ENCODE measurements around the gene ALDH3A1. TPM values are rescaled to one million over a fixed set of nuclear protein-coding genes. Genes with fewer than 3 reads are reported as not detected.
A peak's percentile ranks its signal among the peaks of the same experiment; 100 is the strongest.

ALDH3A1 gene
- polyA plus RNA-seq, 2 of the 4 experiments (the other 2 are of a cell fraction): 959 to 1,190 TPM

DNA sequence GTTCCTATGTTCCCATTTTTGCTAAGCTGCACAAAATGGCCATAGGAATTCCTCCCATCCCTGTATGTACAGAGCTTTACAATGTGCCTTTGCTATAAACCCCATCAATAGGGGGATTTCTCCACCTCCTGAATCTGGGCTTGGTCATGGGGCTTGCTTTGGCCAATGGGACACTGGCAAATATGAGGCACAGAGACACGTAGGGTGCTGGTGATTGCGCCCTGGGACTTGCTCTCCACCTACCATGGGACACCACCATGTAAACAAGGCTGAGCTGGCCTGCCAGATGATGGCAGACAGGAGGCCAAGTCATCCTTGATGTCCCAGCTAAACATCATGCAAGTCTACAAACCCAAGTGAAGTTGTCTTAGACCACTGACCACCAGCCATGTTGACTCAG, 15.3 kb upstream of the ALDH3A1 start:
- FAIRE-seq: no peak
- DNase-seq (ENCODE audit: low read depth in 1 of 2, low spot score in 1 of 2): no peak
- Histone ChIP-seq H3K4me1 (peaks cover 10% of the 10 kb centered on the region), H3K27ac (peak overlapping the region in 1 of 2 experiments; percentile 98; a peak in 3 of 6 replicates), H3K4me3 (no peak overlapping the region), H3K9me3 (no peaks in the 10 kb centered on the region), H3K4me2 (no peak overlapping the region)
- WGBS (ENCODE audit: missing lambda C conversion rate): 100% methylated on average over 2 of the region's 2 CpGs
- CTCF ChIA-PET: interaction anchor here (1.0 to 22.4 kb wide), 38 partner anchors 9 to 409 kb away, joined by 3 to 681 read pairs (median 7); partner anchors contain the start of genes ALDH3A1, ALDH3A2, B9D1 and SLC47A2
- TF ChIP-seq EHMT2 (IDR thresholded peaks at IDR 0.05; ENCODE audit: low read depth): no peak
- no peak for TF ChIP-seq RCOR1 (IDR thresholded peaks at IDR 0.05; ENCODE audit: low read depth, low read length)
- TF ChIP-seq EP300 (IDR thresholded peaks at IDR 0.05): no peak
- TF ChIP-seq TFCP2L1 (CRISPR knock-in tag; IDR thresholded peaks at IDR 0.05): no peak
- TF ChIP-seq TP53 (CRISPR knock-in tag; IDR thresholded peaks at IDR 0.05): no peak
- no peak for TF ChIP-seq JUN (IDR thresholded peaks at IDR 0.05)
- ATAC-seq: no peak
- POLR2A ChIA-PET: interaction anchor here (0.5 to 3.5 kb wide), 7 partner anchors 10 to 396 kb away, joined by 4 to 30 read pairs (median 21); partner anchors contain the start of genes ALDH3A1, ALDH3A2 and MAPK7

- CTCF ChIA-PET: interaction anchor here (0.5 to 22.4 kb wide), 78 partner anchors 9 to 489 kb away, joined by 3 to 681 read pairs (median 5); partner anchors contain the start of genes ALDH3A1, ALDH3A2, B9D1 and MAPK7
Observed at GRCh38 chr17:19762515-19762961, 14.4 kb upstream of the ALDH3A1 start.

More at GRCh38 chr17:19762515-19762961, 14.4 kb upstream of the ALDH3A1 start:
- POLR2A ChIA-PET: interaction anchor here (0.6 to 3.5 kb wide), 12 partner anchors 10 to 400 kb away, joined by 3 to 30 read pairs (median 7); partner anchors contain the start of genes ALDH3A1, ALDH3A2, B9D1 and MAPK7
- DNase-seq (ENCODE audit: low read depth in 1 of 2, low spot score in 1 of 2) (peak; percentile 84 to 97), FAIRE-seq (peak; percentile 49), ATAC-seq (peak; percentile 85 to 90)
- peaks cover 10% of the 10 kb centered on the region for H3K4me1 ChIP-seq
- peak overlapping the region; percentile 75 to 98 for H3K27ac ChIP-seq
- 17% methylated on average over 15 of the region's 15 CpGs for WGBS (ENCODE audit: missing lambda C conversion rate)
- H3K4me3 ChIP-seq: no peak overlapping the region
- peak overlapping the region; percentile 64 for H3K4me2 ChIP-seq
- H3K9me3 ChIP-seq: no peaks in the 10 kb centered on the region
- peak; percentile 86 to 91 for TF ChIP-seq RAD21 (conservative IDR thresholded peaks at IDR 0.05 in 1 of 2, IDR thresholded peaks at IDR 0.05 in 1 of 2)
- no peak for TF ChIP-seq ZFP36 (IDR thresholded peaks at IDR 0.05; ENCODE audit: borderline replicate concordance, partially characterized antibody)
- peak; percentile 91 for TF ChIP-seq CTCF (IDR thresholded peaks at IDR 0.05)
- TF ChIP-seq MAX (IDR thresholded peaks at IDR 0.05): peak; percentile 59
- TF ChIP-seq, protein P1, sequence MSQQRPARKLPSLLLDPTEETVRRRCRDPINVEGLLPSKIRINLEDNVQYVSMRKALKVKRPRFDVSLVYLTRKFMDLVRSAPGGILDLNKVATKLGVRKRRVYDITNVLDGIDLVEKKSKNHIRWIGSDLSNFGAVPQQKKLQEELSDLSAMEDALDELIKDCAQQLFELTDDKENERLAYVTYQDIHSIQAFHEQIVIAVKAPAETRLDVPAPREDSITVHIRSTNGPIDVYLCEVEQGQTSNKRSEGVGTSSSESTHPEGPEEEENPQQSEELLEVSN (IDR thresholded peaks at IDR 0.05; ENCODE audit: borderline replicate concordance, low read depth): no peak
- TF ChIP-seq, protein P2, sequence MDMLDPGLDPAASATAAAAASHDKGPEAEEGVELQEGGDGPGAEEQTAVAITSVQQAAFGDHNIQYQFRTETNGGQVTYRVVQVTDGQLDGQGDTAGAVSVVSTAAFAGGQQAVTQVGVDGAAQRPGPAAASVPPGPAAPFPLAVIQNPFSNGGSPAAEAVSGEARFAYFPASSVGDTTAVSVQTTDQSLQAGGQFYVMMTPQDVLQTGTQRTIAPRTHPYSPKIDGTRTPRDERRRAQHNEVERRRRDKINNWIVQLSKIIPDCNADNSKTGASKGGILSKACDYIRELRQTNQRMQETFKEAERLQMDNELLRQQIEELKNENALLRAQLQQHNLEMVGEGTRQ (IDR thresholded peaks at IDR 0.05): no peak
- TF ChIP-seq, protein P3, sequence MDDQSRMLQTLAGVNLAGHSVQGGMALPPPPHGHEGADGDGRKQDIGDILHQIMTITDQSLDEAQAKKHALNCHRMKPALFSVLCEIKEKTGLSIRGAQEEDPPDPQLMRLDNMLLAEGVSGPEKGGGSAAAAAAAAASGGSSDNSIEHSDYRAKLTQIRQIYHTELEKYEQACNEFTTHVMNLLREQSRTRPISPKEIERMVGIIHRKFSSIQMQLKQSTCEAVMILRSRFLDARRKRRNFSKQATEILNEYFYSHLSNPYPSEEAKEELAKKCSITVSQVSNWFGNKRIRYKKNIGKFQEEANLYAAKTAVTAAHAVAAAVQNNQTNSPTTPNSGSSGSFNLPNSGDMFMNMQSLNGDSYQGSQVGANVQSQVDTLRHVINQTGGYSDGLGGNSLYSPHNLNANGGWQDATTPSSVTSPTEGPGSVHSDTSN (IDR thresholded peaks at IDR 0.05): no peak
- no peak for TF ChIP-seq ESRRA (IDR thresholded peaks at IDR 0.05; ENCODE audit: borderline replicate concordance, low read length)
- no peak for TF ChIP-seq CBX8 (IDR thresholded peaks at IDR 0.05)
- no peak for TF ChIP-seq CHD2 (IDR thresholded peaks at IDR 0.05; ENCODE audit: low read length, partially characterized antibody)
- TF ChIP-seq KDM5A (IDR thresholded peaks at IDR 0.05): no peak
- TF ChIP-seq JUN (IDR thresholded peaks at IDR 0.05): peak in 1 of 2 experiments; percentile 26; a peak in 1 of 5 replicates
- TF ChIP-seq NFE2L2 (conservative IDR thresholded peaks at IDR 0.05; ENCODE audit: low read length): no peak
- TF ChIP-seq NPAS2 (CRISPR knock-in tag; IDR thresholded peaks at IDR 0.05; ENCODE audit: borderline replicate concordance): no peak
- TF ChIP-seq CEBPB (IDR thresholded peaks at IDR 0.05): no peak
- no peak for TF ChIP-seq MAFK (IDR thresholded peaks at IDR 0.05; ENCODE audit: partially characterized antibody)
- TF ChIP-seq, protein P4, sequence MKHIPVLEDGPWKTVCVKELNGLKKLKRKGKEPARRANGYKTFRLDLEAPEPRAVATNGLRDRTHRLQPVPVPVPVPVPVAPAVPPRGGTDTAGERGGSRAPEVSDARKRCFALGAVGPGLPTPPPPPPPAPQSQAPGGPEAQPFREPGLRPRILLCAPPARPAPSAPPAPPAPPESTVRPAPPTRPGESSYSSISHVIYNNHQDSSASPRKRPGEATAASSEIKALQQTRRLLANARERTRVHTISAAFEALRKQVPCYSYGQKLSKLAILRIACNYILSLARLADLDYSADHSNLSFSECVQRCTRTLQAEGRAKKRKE (CRISPR knock-in tag; IDR thresholded peaks at IDR 0.05; ENCODE audit: low read depth): no peak
- TF ChIP-seq HDAC2 (IDR thresholded peaks at IDR 0.05): no peak
- peak; percentile 97 for TF ChIP-seq SMC3 (IDR thresholded peaks at IDR 0.05)

Data from A549 (cell line).